ENCODE measurements around the gene TRPC6.
"Not testable (repeated sequence)": the region's sequence is repeated elsewhere in the genome, so short reads cannot be mapped to it uniquely, and the experiment has no call there.

Gene TRPC6

GRCh38 chr11:101442936-101443521 lies 140.8 kb downstream of the TRPC6 start:
- no peak for DNase-seq
- in situ Hi-C loops (cut with HindIII; ENCODE audit: low pct_ligation_motif_present, low sequenced_read_pairs): no loop called here
- TF ChIP-seq, protein P1, sequence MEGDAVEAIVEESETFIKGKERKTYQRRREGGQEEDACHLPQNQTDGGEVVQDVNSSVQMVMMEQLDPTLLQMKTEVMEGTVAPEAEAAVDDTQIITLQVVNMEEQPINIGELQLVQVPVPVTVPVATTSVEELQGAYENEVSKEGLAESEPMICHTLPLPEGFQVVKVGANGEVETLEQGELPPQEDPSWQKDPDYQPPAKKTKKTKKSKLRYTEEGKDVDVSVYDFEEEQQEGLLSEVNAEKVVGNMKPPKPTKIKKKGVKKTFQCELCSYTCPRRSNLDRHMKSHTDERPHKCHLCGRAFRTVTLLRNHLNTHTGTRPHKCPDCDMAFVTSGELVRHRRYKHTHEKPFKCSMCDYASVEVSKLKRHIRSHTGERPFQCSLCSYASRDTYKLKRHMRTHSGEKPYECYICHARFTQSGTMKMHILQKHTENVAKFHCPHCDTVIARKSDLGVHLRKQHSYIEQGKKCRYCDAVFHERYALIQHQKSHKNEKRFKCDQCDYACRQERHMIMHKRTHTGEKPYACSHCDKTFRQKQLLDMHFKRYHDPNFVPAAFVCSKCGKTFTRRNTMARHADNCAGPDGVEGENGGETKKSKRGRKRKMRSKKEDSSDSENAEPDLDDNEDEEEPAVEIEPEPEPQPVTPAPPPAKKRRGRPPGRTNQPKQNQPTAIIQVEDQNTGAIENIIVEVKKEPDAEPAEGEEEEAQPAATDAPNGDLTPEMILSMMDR (IDR thresholded peaks at IDR 0.05; ENCODE audit: low read depth, low read length, missing control alignments): no peak
- Histone ChIP-seq H3K27me3 (replicated peaks) (no peaks in the 10 kb centered on the region), H3K36me3 (replicated peaks) (no peaks in the 10 kb centered on the region), H3K27ac (no peak overlapping the region), H3K4me3 (ENCODE audit: low read depth, low read length) (no peak overlapping the region)

DNA sequence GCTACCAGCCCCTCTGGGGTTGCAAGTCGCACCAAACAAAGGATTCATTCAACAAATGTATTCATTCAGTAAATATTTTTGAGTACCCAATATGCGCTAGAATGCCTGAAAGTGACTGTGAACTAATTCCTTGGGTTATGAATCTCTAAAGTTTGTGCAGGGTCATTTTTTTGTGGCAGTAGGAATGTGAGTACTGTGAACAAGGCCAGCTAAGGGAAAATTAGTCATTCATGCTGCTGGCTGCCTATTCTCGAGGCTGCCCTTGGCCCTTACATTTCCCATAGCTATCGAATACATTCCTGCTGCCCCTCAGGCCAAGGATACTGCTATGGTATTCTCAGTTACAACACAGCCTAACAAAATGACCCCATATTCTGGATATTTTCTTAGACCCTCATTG lies 141.6 kb downstream of the TRPC6 start:
- Histone ChIP-seq H3K4me3 (ENCODE audit: low read depth, low read length) (no peak overlapping the region), H3K27ac (peak overlapping the region; percentile 74), H3K27me3 (replicated peaks) (no peaks in the 10 kb centered on the region), H3K36me3 (replicated peaks) (no peaks in the 10 kb centered on the region)
- in situ Hi-C loops (cut with HindIII; ENCODE audit: low pct_ligation_motif_present, low sequenced_read_pairs): no loop called here
- DNase-seq: peak; percentile 84
- TF ChIP-seq, protein P1 (IDR thresholded peaks at IDR 0.05; ENCODE audit: low read depth, low read length, missing control alignments): no peak

GRCh38 chr11:101441747-101442146 lies 142.1 kb downstream of the TRPC6 start:
- H3K27me3 ChIP-seq (replicated peaks): no peaks in the 10 kb centered on the region
- TF ChIP-seq, protein P1 (IDR thresholded peaks at IDR 0.05; ENCODE audit: low read depth, low read length, missing control alignments): no peak
- H3K27ac ChIP-seq: peak overlapping the region; percentile 74
- in situ Hi-C loops (cut with HindIII; ENCODE audit: low pct_ligation_motif_present, low sequenced_read_pairs): no loop called here
- no peak overlapping the region for H3K4me3 ChIP-seq (ENCODE audit: low read depth, low read length)
- no peaks in the 10 kb centered on the region for H3K36me3 ChIP-seq (replicated peaks)
- peak; percentile 50 for DNase-seq

GRCh38 chr11:101439488-101439887 lies 144.3 kb downstream of the TRPC6 start:
- H3K4me3 ChIP-seq (ENCODE audit: low read depth, low read length): no peak overlapping the region
- in situ Hi-C loops (cut with HindIII; ENCODE audit: low pct_ligation_motif_present, low sequenced_read_pairs): no loop called here
- DNase-seq: no peak
- H3K27ac ChIP-seq: no peak overlapping the region
- H3K27me3 ChIP-seq (replicated peaks): no peaks in the 10 kb centered on the region
- no peaks in the 10 kb centered on the region for H3K36me3 ChIP-seq (replicated peaks)
- TF ChIP-seq, protein P1 (IDR thresholded peaks at IDR 0.05; ENCODE audit: low read depth, low read length, missing control alignments): peak; percentile 34

DNA sequence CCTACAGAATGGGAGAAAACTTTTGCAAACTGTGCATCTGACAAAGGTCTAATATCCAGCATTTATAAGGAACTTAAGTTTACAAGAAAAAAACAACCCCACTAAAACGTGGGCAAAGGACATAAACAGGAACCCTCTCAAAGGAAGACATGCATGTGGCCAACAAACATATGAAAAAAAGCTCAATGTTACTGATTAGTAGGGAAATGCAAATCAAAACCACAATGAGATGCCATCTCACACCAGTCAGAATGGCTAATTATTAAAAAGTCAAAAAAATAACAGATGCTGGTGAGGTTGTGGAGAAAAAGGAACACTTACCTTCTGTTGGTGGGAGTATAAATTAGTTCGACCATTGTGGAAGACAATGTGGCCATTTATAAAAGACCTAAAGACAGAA lies 145.1 kb downstream of the TRPC6 start:
- H3K27me3 ChIP-seq (replicated peaks); DNase-seq; H3K27ac ChIP-seq; H3K4me3 ChIP-seq (ENCODE audit: low read depth, low read length); H3K36me3 ChIP-seq (replicated peaks); in situ Hi-C loops (cut with HindIII; ENCODE audit: low pct_ligation_motif_present, low sequenced_read_pairs): not testable (repeated sequence)

GRCh38 chr11:101438126-101438525 lies 145.7 kb downstream of the TRPC6 start:
- no peak overlapping the region for H3K27ac ChIP-seq
- no peaks in the 10 kb centered on the region for H3K27me3 ChIP-seq (replicated peaks)
- TF ChIP-seq, protein P1 (IDR thresholded peaks at IDR 0.05; ENCODE audit: low read depth, low read length, missing control alignments): no peak
- in situ Hi-C loops (cut with HindIII; ENCODE audit: low pct_ligation_motif_present, low sequenced_read_pairs): no loop called here
- no peak overlapping the region for H3K4me3 ChIP-seq (ENCODE audit: low read depth, low read length)
- H3K36me3 ChIP-seq (replicated peaks): no peaks in the 10 kb centered on the region
- no peak for DNase-seq
